ENCODE results near the gene RALGAPA1.

GRCh38 chr14:35557221-35557747 lies 251.8 kb downstream of the RALGAPA1 start:
- TF ChIP-seq CTCF (IDR thresholded peaks at IDR 0.05), result no peak
- TF ChIP-seq POLR2A (IDR thresholded peaks at IDR 0.05), result no peak

All from right lobe of liver (tissue), 4 donors.